Activated gamma-delta T cell treated with anti-CD3 and anti-CD28 coated beads, Interleukin-2, amount 50 U/mL, for 16 hours (primary cell): ENCODE data around the gene POLR1A.

Experiments used
- DNase-seq: peaks from one replicate; pipeline ENCODE4 v3.0.0-alpha.2; 2020; ENCODE audit warnings: low read depth

The POLR1A gene

DNA sequence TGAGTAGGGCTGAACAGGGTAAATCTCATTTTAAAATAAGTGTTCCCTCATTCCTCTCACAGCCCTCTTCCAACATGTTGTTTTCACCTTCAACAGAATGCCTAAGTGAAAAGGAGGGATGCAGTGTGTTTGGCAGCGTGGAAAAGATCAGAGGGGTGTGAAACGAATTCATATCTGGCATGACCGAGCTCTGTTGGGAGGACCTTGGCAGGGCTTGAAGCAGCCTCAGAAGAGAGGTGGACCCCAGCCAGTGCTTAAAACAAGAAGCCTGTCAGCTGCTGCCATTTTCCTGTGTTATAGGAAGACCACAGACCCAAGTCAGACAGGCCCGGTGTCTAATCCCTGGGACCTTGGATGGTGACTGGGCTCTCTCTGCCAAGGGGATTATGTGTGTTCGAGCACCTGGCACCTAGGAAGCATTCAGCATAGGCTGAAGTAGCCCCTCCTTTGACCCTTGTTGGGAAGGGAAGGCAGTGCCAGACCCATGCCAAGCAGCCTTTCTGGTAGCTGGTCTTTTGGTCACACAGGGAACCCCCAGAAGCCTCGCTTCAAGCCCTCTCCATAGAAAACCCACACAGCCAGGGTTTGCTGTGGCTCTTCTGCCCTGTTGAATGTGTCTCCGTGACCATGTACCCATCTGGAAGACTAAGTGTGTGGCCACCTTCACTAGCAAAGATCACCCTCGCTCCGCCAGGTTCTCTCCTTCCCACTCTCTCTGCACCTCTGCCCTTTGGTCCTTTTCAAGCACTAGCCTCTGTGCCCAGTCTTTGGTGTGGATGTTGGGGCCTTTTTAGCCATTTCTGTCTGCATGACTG is 129.4 kb downstream of the POLR1A start:
- DNase-seq, result no peak

DNA sequence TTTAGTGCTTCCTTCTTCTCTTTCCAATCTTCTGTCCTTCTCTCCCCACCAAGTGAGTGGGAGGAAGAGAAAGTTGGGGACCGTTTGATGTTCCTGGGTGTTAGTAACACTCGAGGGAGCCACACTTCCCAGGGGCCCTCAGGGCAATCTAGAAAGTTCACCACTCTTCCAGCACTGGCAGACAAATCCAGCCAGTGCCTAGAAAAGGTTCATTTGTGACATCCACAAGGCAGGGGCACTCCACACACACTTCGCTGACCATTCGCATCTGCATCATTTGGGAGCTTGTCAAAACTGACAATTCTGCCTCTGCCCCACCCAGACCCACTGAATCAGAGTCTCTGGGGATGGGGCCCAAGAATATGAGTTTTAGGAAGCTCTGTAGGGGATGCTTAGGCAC is 130.1 kb downstream of the POLR1A start:
- DNase-seq, result no peak

DNA sequence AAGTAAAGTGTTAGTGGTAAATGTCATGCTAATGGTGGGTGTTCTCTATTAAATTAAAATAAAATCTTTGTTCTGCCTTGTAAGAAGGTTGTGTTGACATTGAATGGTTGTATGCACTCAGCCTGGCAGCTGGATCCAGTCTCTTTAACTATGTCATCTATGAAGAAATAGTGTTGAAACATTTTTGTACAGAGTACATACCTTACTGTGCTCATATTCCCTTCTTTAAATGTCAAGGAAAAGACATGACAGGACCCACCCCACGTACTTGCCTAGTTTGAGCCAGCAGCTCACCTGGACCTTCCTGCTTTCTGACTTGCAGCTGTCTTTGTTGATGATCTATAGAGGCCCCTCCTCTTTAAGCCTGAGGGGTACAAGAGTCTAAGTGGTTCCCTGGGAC is 131.3 kb downstream of the POLR1A start:
- DNase-seq, result no peak

DNA sequence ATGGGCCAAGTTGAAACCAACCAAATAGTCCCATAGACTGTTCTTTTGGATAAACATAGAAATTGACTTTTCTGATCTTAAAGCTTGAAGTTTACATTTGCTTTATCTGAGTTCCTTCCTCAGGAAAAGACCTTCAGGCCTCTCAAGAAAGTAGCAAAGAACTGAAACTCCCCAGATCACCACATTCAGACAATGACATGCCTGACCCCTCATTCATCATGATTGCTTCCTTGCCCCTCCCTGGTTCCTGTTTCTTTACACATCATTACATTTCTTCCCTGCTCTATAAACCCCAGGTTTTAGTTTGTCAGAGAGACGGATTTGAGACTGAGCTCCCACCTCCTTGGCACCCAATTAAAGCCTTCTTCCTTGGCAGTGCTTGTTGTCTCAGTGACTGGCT is 133.3 kb downstream of the POLR1A start:
- no peak for DNase-seq

DNA sequence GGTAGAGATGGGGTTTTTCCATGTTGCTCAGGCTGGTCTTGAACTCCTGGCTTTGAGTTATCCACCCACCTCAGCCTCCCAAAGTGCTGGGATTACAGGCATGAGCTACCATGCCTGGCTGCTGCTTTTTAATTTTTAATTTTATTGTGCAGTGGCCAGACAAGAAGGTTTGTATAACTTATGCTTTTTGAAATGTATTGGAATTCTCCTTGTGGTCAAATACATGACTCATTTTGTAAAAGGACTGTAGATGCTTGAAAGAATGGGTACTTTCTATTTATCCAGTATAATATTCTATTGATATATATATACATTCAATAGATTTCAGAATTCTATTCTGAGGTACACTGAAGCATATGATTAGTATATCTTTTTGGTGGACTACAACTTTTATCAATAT is 134.3 kb downstream of the POLR1A start:
- no peak for DNase-seq
